ENCODE data around the gene TPMT.
"Not testable (repeated sequence)": the region's sequence is repeated elsewhere in the genome, so short reads cannot be mapped to it uniquely, and the experiment has no call there.

Gene TPMT

GRCh38 chr6:18155864-18156421 is 1.1 kb upstream of the TPMT start:
- peak in 50 of 58 donors; percentile 5 to 62 (median 31) for DNase-seq

DNA sequence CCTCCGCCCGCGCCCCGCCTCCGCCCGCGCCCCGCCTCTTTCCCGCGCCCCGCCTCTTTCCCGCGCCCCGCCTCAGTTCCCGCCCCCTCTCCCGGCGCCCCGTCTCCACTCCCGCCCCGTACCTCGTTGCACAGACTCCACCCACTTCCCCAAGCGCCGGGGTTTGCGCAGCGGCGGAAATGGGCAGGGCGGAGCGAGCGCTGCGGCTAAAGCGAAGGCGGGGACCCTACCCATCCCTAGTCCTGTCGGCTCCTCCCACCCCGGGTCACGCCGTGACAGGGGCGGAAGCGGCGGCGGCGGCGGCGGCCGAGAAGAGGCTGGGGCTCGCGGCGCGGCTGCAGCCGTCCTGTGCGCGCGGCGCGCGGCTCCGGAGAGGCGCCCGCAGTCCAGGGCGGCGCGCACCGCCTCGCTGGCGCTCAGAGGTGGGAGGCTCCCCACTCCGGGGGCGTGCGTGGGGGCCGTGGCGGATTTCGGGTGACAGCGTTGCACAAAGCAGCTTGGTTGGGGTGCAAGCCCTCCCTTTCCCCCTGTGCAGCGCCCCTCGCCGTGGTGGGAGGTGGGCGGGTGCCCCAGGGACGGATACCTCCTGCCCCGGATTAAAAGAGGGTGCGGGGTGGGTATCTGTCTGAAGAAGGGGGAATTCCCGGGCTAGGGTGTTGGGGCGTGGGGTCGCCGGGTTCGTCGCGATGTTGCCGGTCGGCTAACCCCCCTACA is 430 bp upstream of the TPMT start, which contains the start of gene KDM1B:
KDM1B (plus strand) TSS at position 273 of the 714 bp plus-strand sequence. CDS start 4,474 bp downstream, outside the sequence.
- DNase-seq = peak; percentile 82 to 99 (median 98)

- DNase-seq = no peak
Observed at GRCh38 chr6:18153311-18153703, 1.6 kb downstream of the TPMT start.

DNA sequence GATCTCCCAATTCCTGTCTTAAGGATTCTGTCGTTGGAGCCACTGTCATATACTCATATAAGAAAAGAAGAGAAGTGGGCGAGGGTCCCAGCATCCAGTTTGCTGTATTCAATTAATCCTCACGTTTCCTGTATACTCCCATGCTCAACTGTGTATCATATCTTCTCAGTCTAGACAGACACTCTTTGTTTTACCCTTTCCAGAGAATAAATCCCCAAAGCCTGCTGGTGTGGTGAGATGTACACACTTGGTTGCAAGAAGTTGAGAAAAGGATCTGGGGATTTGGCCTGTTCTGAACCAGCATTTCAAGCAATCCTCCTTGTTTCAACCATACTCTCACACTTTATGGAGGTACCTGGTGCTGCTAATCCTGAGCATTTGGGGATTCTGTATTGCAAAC is 3.1 kb downstream of the TPMT start:
- no peak for DNase-seq

DNA sequence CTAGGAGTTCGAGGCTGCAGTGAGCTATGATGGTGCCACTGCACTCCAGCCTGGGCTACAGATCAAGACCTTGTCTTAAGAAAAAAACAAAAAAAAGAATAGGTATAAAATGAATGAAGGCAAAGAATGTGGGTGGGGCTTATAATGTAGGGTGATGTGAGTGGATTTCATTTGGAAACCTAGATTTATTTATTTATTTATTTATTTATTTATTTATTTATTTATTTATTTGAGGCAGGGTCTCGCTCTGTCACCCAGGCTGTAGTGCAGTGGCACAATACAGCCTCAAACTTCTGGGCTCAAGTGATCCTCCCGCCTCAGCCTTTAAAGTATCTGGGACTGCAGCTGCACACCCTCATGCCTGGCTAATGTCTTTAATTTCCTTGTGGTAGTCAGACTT is 3.5 kb downstream of the TPMT start:
- DNase-seq = not testable (repeated sequence)

DNA sequence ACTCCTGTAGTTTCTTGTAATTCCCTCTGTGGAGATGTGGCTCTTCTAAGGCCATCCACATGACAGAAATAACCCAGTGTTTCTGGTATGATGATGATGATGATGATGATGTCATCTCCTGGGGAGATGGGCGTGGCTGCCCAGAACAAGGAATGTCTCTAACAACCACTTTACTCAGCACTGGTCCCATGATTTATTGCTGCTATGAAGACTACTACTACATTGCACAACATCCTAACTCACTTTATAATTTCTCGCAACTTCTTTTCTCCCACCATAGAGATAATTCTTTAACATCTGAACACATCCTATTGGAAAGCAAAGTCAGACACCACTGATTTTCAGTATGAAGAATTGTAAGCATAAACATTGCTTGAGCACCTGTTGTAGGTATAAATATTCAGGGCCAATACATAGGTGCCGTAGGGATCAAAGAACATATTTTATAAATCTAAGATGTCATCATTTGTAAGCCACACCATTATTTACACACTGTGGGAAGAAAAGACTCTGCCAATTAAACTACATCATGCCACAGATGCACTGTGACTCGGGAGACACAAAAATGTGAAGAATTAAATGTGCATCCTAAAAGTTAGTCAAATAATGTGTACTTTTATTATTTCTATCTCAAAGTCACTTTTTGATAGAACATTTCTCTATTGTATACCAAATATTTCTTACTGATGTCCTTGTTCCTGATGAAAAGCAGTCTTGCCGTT is 6.4 kb downstream of the TPMT start:
- no peak for DNase-seq

- DNase-seq = no peak
Observed at GRCh38 chr6:18147616-18148015, 7.3 kb downstream of the TPMT start.

- no peak for DNase-seq
Observed at GRCh38 chr6:18147160-18147559, 7.7 kb downstream of the TPMT start.

GRCh38 chr6:18142591-18142861 is 12.4 kb downstream of the TPMT start:
- DNase-seq = no peak

DNA sequence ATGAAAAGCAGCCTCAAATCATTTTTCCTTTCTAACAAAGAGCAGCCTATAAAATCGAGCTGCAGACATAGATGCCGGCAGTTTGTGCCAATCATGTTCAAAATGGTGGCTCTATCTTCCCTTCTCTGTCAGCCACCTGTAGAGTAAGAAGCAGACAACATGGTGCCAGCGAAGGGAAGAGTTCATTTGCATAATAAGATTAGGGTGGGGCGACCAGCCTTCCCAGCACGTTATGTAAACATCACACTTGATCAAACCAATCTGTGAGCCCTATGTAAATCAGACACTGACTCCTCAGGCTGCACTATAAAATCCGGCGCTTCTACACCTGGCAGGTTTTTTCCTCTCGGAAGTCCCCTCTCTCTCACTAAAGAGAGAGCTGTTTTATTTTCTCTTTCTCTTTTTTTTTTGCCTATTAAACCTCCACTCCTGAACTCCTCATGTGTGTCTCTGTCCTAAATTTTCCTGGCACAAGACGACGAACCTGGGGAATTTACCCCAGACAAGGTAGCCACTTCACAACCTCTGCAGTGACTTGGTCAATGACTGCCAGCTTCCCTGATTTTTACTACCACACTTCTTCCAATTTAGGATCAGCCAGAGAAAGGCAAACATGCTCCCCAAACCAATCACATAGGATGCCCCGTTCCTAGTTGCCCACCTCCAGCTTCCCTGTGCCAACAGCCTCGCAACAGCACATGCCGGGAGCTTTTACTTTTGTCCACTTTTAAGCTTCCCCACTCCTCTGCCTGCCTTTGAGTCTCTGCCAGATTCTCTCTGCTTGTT is 12.9 kb downstream of the TPMT start:
- DNase-seq = no peak

- no peak for DNase-seq
Observed at GRCh38 chr6:18139935-18140621, 14.8 kb downstream of the TPMT start.

GRCh38 chr6:18138906-18139305 is 16.0 kb downstream of the TPMT start:
- no peak for DNase-seq

GRCh38 chr6:18136260-18136659 is 18.6 kb downstream of the TPMT start:
- no peak for DNase-seq

- no peak for DNase-seq
Observed at GRCh38 chr6:18135171-18135570, 19.7 kb downstream of the TPMT start.

DNA sequence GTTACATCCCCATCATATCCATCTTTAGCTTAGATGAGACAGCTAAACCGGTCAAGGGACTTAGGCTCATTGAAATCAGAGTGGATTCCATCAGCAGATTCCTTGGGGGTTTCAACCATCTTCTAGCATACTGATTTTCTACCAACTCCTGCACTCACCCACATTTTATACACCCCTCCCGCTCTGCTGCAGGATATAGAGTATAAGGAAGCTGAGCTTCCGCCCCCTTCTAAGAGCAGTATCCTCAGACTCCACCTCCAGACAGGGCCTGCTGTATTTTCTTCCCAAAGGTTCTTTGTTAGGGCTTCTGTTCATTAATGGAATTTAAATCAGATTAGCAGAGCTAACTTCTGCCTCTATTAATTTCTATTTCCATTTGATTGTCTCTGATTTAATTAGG is 22.5 kb downstream of the TPMT start:
- DNase-seq = no peak

- DNase-seq = no peak
Observed at GRCh38 chr6:18126121-18126520, 28.8 kb downstream of the TPMT start.

DNA sequence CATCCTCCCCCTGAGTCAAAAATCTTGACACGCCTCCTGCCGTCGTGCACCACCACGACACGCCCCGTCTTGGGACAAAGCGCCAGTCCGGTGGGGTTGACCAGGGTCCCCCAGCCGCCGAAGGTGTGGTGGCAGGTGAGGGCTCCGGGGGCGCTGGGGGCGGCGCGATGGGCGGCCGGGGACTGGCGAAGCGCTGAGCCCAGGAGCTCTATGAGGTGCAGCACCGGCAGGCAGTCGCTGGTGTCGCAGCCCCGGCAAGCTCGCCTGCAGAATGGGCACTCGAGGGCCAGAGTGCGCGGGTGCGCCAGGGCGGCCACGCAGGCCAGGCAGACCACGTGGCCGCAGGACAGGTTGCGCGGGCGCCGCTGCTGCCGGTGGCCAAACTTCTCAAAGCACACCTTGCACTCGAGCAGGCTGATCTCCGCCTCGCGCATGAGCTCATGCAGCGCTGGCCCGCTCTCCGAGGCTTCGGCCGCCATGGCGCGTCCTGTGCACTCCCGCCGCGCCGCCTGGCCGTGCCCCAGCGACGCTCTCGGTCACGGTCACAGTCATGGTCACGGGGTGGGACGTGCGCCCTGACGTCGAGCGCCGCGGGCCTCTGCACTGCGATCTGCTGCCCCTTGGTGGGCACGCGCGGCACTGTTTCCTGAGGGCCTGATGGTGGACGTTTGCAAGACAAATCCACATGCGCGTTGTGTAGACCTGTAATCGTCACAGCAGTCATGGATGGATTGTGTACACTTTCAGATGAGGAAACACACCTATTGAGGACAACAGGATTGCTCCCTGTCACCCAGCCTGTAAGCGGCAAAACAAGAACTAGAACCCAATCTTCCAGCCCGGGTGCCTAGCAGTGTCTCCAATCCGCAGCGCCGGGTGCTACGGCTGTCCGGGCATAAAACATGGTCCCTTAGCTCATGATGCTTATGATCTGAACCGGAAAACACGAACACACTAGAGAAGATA is 32.5 kb downstream of the TPMT start, which contains the start of gene NHLRC1:
NHLRC1 (minus strand) TSS at position 550 of the 966 bp plus-strand sequence; CDS start at position 479, 71 bp downstream.
- DNase-seq = peak; percentile 6 to 91 (median 78)

DNA sequence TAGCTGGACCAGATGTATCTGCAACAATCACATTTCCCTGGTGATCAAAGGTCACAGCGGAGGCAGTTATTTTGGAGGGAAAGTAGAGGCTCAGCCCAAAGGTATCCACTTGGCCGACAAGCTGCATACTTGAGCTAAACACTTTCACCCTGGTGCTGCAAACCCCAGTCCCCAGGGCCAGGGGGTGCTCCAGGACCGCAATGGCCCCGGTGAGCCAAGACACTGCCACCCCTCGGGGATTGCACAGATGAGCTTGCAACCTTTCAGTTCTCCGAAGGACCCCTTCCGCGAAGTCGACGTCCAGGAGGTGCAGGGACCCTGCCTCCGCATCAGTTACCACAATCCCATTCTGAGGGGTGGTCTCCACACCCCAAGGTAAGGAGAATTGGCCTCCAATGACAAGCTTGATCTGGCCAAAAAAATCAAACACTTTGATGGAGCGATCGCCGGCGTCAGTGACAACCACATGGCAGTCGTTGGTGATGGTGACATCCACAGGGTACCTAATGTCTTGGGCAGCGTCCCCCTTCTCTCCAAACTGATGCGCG is 33.2 kb downstream of the TPMT start:
- DNase-seq = no peak

- no peak for DNase-seq
Observed at GRCh38 chr6:18119236-18119635, 35.6 kb downstream of the TPMT start.

DNA sequence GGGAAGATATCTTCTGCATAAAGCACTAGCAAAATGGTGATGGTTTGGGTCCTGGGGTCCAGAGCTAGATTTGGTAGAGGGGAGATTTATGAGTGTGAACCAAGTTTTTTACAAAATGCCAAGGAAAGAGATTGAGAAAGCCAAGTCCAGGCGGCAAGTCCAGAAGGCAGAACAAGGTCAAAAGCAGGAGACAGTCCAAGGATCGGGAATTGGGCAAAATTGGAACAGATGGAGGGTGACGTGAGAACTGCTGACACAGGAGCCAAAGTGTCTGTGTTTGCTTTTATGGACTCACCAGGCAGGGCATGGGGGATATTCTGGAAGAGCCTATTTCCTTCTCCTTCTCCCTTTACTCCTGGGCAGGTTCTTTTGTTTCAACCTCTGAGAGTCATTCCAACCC is 36.5 kb downstream of the TPMT start:
- no peak for DNase-seq
